Measurements from ENCODE around the gene ABCA9. TPM values are rescaled to one million over a fixed set of nuclear protein-coding genes. Genes with fewer than 3 reads are reported as not detected.
A peak's percentile ranks its signal among the peaks of the same experiment; 100 is the strongest.
"Not testable (repeated sequence)": the region's sequence is repeated elsewhere in the genome, so short reads cannot be mapped to it uniquely, and the experiment has no call there.

The ABCA9 gene
- total and polyA plus RNA-seq, 4 experiments from 2014 or later = 0.06 TPM; not detected in 2

DNA sequence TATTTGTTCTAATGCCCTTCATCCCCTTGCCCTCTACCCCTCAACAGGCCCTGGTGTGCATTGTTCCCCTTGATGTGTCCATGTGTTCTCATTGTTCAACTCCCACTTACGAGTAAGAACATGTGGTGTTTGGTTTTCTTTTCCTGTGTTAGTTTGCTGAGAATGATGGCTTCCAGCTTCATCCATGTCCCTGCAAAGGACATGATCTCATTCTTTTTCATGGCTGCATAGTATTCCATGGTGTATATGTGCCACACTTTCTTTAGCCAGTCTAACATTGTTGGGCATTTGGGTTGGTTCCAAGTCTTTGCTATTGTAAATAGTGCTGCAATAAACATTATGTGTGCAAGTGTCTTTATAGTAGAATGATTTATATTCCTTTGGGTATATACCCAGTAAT is 112.9 kb downstream of the ABCA9 start:
- H3K4me1 Mint-ChIP-seq; POLR2A ChIA-PET (ENCODE audit: partially characterized antibody); H3K4me3 Mint-ChIP-seq; CTCF ChIA-PET (ENCODE audit: partially characterized antibody); H3K27me3 ChIP-seq (ENCODE audit: insufficient read depth, low read length); H3K9me3 ChIP-seq (ENCODE audit: control insufficient read depth in 1 of 2, low read length in 2 of 2); H3K4me1 ChIP-seq (ENCODE audit: insufficient read depth, low read length); intact Hi-C loops (cut with micrococcal nuclease); H3K27me3 Mint-ChIP-seq; DNase-seq; H3K36me3 ChIP-seq (ENCODE audit: insufficient read depth, low read length); H3K36me3 Mint-ChIP-seq; H3K27ac ChIP-seq (ENCODE audit: low read depth, low read length); H3K4me3 ChIP-seq (ENCODE audit: low read length in 2 of 2): not testable (repeated sequence)
- H3K27ac Mint-ChIP-seq = peak overlapping the region in 1 of 7 donors; percentile 26
- peaks cover 0 to 11% (median 3%) of the 10 kb centered on the region in 8 donors for H3K9me3 Mint-ChIP-seq

DNA sequence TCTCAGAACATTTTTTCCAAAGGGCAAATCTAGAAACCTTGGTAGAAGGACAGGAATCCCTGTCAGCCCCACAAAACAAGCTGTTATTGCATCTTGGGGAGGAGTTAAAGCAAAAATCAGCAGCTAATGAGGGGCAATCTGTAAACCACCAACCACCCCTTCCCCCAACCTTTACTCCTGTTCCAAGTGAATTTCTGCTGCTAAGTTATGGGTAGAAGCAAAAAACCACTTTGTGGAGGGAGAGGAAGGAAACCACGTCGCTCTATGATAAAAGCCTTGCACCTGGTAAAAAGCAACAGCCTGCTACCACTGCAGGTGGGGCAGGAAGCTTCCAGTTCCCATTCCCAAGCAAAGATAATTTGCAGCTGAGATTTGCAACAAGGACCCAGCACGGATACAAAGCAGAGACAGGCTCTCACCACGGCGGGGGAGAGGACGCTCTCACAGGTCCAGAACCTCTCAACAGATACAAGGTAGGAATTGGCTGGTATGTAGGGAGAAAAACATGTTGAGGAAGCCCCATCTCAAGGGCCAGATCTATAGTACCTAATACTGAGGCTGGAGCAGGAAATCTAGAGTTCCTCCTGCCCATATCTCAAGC is 116.2 kb downstream of the ABCA9 start:
- Mint-ChIP-seq H3K4me3 (no peak overlapping the region), H3K27ac (no peak overlapping the region), H3K36me3 (no peaks in the 10 kb centered on the region), H3K9me3 (peaks cover 0 to 11% (median 3%) of the 10 kb centered on the region in 8 donors), H3K4me1 (no peaks in the 10 kb centered on the region), H3K27me3 (peaks cover 2 to 9% of the 10 kb centered on the region in 2 donors)
- Histone ChIP-seq H3K4me3 (ENCODE audit: low read length in 2 of 2) (no peak overlapping the region), H3K27ac (ENCODE audit: low read depth, low read length) (no peak overlapping the region), H3K9me3 (ENCODE audit: control insufficient read depth in 1 of 2, low read length in 2 of 2) (no peaks in the 10 kb centered on the region), H3K4me1 (ENCODE audit: insufficient read depth, low read length) (no peaks in the 10 kb centered on the region), H3K36me3 (ENCODE audit: insufficient read depth, low read length) (no peaks in the 10 kb centered on the region), H3K27me3 (ENCODE audit: insufficient read depth, low read length) (no peaks in the 10 kb centered on the region)
- intact Hi-C loops (cut with micrococcal nuclease) = no loop called here
- no peak for DNase-seq
- CTCF ChIA-PET (ENCODE audit: partially characterized antibody) = interaction anchor here (0.7 kb wide), 1 partner anchor 492 kb away, joined by 3 read pairs; no protein-coding TSS in a partner anchor
- POLR2A ChIA-PET (ENCODE audit: partially characterized antibody) = no interaction called here

DNA sequence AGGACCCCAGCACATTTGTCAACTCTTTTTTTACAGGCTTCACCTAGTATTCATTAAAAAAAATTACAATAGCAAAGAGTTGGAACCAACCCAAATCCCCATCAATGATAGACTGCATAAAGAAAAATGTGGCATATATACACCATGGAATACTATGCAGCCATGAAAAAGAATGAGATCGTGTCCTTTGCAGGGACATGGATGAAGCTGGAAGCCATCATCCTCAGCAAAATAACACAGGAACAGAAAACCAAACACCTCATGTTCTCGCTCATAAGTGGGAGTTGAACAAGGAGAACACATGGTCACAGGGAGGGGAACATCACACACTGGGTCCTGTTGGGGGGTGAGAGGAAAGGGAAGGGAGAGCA is 116.9 kb downstream of the ABCA9 start:
- H3K27ac ChIP-seq (ENCODE audit: low read depth, low read length); CTCF ChIA-PET (ENCODE audit: partially characterized antibody); H3K27ac Mint-ChIP-seq; POLR2A ChIA-PET (ENCODE audit: partially characterized antibody); H3K36me3 Mint-ChIP-seq; H3K4me3 ChIP-seq (ENCODE audit: low read length in 2 of 2); H3K27me3 Mint-ChIP-seq; H3K9me3 ChIP-seq (ENCODE audit: control insufficient read depth in 1 of 2, low read length in 2 of 2); DNase-seq; H3K36me3 ChIP-seq (ENCODE audit: insufficient read depth, low read length); intact Hi-C loops (cut with micrococcal nuclease); H3K4me3 Mint-ChIP-seq; H3K4me1 Mint-ChIP-seq; H3K4me1 ChIP-seq (ENCODE audit: insufficient read depth, low read length); H3K9me3 Mint-ChIP-seq; H3K27me3 ChIP-seq (ENCODE audit: insufficient read depth, low read length): not testable (repeated sequence)

DNA sequence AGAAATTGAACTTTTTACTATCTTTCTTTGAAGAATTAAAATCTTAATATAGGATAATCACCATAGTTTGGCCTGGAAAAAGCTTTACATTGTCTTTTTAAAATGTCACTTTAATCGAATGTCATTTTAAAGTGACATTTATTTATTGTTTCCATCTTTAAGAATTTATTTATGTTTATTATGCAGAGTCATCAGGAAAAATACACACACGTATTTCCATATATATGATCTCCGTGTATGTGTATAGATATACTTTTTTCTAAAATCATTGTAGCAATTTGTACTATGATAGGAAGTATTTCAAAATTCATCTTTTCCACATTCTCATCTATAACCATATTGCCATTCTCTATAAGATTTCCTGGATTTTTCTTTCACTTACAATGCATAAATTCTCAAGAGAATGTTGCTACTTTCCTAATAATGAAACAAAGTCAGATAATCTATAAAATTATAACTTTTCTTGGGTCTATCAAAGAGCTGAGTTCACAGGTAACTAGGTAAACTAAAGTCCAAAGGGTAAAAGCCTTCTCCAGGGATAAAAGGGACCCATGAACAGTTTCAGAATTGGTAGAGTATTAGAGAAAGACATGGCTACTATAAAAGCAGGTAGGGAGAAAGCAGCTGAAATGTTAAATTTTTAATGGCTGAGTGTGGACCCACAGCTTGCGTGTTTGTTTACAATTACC is 117.5 kb downstream of the ABCA9 start:
- H3K36me3 ChIP-seq (ENCODE audit: insufficient read depth, low read length) = no peaks in the 10 kb centered on the region
- Mint-ChIP-seq H3K9me3 (peaks cover 0 to 7% (median 3%) of the 10 kb centered on the region in 8 donors), H3K4me3 (no peak overlapping the region), H3K27ac (no peak overlapping the region), H3K36me3 (no peaks in the 10 kb centered on the region), H3K4me1 (no peaks in the 10 kb centered on the region), H3K27me3 (peaks cover 4 to 9% of the 10 kb centered on the region in 2 donors)
- no peaks in the 10 kb centered on the region for H3K9me3 ChIP-seq (ENCODE audit: control insufficient read depth in 1 of 2, low read length in 2 of 2)
- no peak for DNase-seq
- no peaks in the 10 kb centered on the region for H3K27me3 ChIP-seq (ENCODE audit: insufficient read depth, low read length)
- CTCF ChIA-PET (ENCODE audit: partially characterized antibody) = no interaction called here
- no peaks in the 10 kb centered on the region for H3K4me1 ChIP-seq (ENCODE audit: insufficient read depth, low read length)
- POLR2A ChIA-PET (ENCODE audit: partially characterized antibody) = no interaction called here
- intact Hi-C loops (cut with micrococcal nuclease) = no loop called here
- no peak overlapping the region for H3K27ac ChIP-seq (ENCODE audit: low read depth, low read length)
- H3K4me3 ChIP-seq (ENCODE audit: low read length in 2 of 2) = no peak overlapping the region

DNA sequence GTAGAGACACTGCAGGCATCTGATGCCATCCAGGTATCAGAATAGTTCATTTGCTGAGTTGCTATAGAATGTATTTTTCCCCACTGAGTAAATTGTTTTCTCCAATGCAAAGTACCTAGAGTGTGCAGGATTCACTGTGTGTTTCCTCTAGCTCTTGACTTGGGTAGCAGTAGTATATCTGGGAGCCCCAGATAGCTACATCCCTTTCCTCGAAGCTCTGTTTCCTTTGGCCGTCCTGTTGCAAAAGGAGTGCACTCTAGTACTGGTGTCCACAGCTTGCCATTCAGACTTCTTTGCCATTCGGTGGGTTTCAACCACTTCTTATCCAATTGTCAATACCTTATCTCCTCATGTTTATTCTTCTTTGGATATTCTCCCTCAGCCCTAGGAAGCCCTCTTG is 118.3 kb downstream of the ABCA9 start:
- ChIA-PET POLR2A (ENCODE audit: partially characterized antibody) (no interaction called here), CTCF (ENCODE audit: partially characterized antibody) (no interaction called here)
- intact Hi-C loops (cut with micrococcal nuclease) = no loop called here
- Mint-ChIP-seq H3K27ac (no peak overlapping the region), H3K27me3 (peaks cover 4 to 9% of the 10 kb centered on the region in 2 donors), H3K4me3 (no peak overlapping the region), H3K36me3 (no peaks in the 10 kb centered on the region), H3K4me1 (no peaks in the 10 kb centered on the region), H3K9me3 (peaks cover 0 to 7% (median 0%) of the 10 kb centered on the region in 8 donors)
- H3K9me3 ChIP-seq (ENCODE audit: control insufficient read depth in 1 of 2, low read length in 2 of 2) = no peaks in the 10 kb centered on the region
- DNase-seq = no peak
- H3K27me3 ChIP-seq (ENCODE audit: insufficient read depth, low read length) = no peaks in the 10 kb centered on the region
- H3K4me3 ChIP-seq (ENCODE audit: low read length in 2 of 2) = no peak overlapping the region
- H3K27ac ChIP-seq (ENCODE audit: low read depth, low read length) = no peak overlapping the region
- H3K4me1 ChIP-seq (ENCODE audit: insufficient read depth, low read length) = no peaks in the 10 kb centered on the region
- no peaks in the 10 kb centered on the region for H3K36me3 ChIP-seq (ENCODE audit: insufficient read depth, low read length)

DNA sequence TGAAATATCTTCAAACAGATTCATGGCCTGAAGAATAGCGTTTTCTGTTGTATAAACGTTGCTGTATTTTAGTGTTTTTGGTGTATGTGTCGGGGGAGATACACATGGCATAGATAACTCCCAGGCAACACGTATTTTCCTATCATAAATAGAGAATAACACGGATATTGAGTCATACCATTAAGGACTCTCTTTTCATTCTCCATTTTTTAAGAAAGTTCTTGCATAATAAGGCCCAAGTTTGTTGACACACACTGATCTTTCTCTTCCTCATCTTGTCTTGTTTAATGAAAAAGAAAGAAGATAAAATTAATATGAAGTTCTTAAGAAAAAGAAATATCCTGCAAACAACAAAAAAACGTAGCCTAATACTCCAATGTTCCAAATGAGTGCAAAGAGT is 119.0 kb downstream of the ABCA9 start:
- Histone ChIP-seq H3K27ac (ENCODE audit: low read depth, low read length) (no peak overlapping the region), H3K4me1 (ENCODE audit: insufficient read depth, low read length) (no peaks in the 10 kb centered on the region), H3K36me3 (ENCODE audit: insufficient read depth, low read length) (no peaks in the 10 kb centered on the region), H3K27me3 (ENCODE audit: insufficient read depth, low read length) (no peaks in the 10 kb centered on the region), H3K9me3 (ENCODE audit: control insufficient read depth in 1 of 2, low read length in 2 of 2) (no peaks in the 10 kb centered on the region), H3K4me3 (ENCODE audit: low read length in 2 of 2) (no peak overlapping the region)
- intact Hi-C loops (cut with micrococcal nuclease) = no loop called here
- peaks cover 0 to 7% (median 0%) of the 10 kb centered on the region in 8 donors for H3K9me3 Mint-ChIP-seq
- POLR2A ChIA-PET (ENCODE audit: partially characterized antibody) = no interaction called here
- DNase-seq = no peak
- H3K4me3 Mint-ChIP-seq = no peak overlapping the region
- CTCF ChIA-PET (ENCODE audit: partially characterized antibody) = no interaction called here
- no peaks in the 10 kb centered on the region for H3K4me1 Mint-ChIP-seq
- no peaks in the 10 kb centered on the region for H3K36me3 Mint-ChIP-seq
- H3K27ac Mint-ChIP-seq = no peak overlapping the region
- peaks cover 4 to 9% of the 10 kb centered on the region in 2 donors for H3K27me3 Mint-ChIP-seq

DNA sequence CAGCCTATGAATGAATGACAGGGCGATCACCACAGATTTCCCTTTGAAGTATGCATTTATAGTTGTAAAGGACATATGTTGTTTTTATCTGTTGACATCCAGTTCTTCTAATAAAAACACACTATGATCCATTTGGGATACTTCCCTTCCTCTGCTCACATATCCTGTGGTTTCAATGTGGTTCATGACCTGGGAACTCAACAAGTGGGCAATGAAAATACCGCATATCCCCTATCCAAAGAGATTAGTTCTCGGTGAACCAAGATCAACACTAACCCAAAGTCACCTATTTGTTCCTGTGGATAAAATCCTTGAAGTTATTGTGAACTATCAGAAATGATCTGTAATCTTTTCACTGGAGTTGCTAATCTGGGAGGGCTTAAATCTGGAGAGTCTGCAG is 121.5 kb downstream of the ABCA9 start:
- Mint-ChIP-seq H3K9me3 (peaks cover 0 to 3% (median 0%) of the 10 kb centered on the region in 8 donors), H3K36me3 (no peaks in the 10 kb centered on the region), H3K27ac (no peak overlapping the region), H3K27me3 (peaks cover 3% of the 10 kb centered on the region in 2 donors), H3K4me1 (no peaks in the 10 kb centered on the region), H3K4me3 (no peak overlapping the region)
- Histone ChIP-seq H3K9me3 (ENCODE audit: control insufficient read depth in 1 of 2, low read length in 2 of 2) (no peaks in the 10 kb centered on the region), H3K4me1 (ENCODE audit: insufficient read depth, low read length) (no peaks in the 10 kb centered on the region), H3K4me3 (ENCODE audit: low read length in 2 of 2) (no peak overlapping the region), H3K27ac (ENCODE audit: low read depth, low read length) (no peak overlapping the region), H3K36me3 (ENCODE audit: insufficient read depth, low read length) (no peaks in the 10 kb centered on the region), H3K27me3 (ENCODE audit: insufficient read depth, low read length) (no peaks in the 10 kb centered on the region)
- ChIA-PET POLR2A (ENCODE audit: partially characterized antibody) (no interaction called here), CTCF (ENCODE audit: partially characterized antibody) (no interaction called here)
- DNase-seq = no peak
- intact Hi-C loops (cut with micrococcal nuclease) = no loop called here
